GM12891 (cell line): Measurements from ENCODE around the gene GPRIN2.

Experiments used
- DNase-seq: peaks from one replicate; pipeline ENCODE4 v3.0.0; 2011; ENCODE audit warnings: low spot score; ENCODE audit not compliant: insufficient read length
- FAIRE-seq: peaks from 2 replicates; lab custom pipeline; 2011; peaks lifted over from hg19 to GRCh38; lab: Jason Lieb, UNC
- PAX5 ChIP-seq: IDR thresholded peaks from 2 replicates; pipeline ENCODE4 v1.6.1; 2011; ENCODE audit warnings: low read length, moderate library complexity, mild to moderate bottlenecking; ENCODE audit not compliant: insufficient read depth, severe bottlenecking
- POLR2A ChIP-seq: IDR thresholded peaks from 2 replicates; pipeline ENCODE4 v1.6.1; 2011; ENCODE audit warnings: low read depth, low read length, control low read depth
- POLR2AphosphoS5 ChIP-seq: IDR thresholded peaks from 2 replicates; pipeline ENCODE4 v1.6.1; 2011; ENCODE audit warnings: low read depth, low read length, control low read depth
- POU2F2 ChIP-seq: IDR thresholded peaks from 2 replicates; pipeline ENCODE4 v1.6.1; 2011; ENCODE audit warnings: low read depth, mild to moderate bottlenecking, control low read depth, low read length, moderate library complexity
- SPI1 ChIP-seq: IDR thresholded peaks from 2 replicates; pipeline ENCODE4 v1.6.1; 2011; ENCODE audit warnings: low read depth, low read length, control low read depth
- TAF1 ChIP-seq: IDR thresholded peaks from 2 replicates; pipeline ENCODE4 v1.6.1; 2011; ENCODE audit warnings: low read depth, low read length, control low read depth

Gene GPRIN2

DNA sequence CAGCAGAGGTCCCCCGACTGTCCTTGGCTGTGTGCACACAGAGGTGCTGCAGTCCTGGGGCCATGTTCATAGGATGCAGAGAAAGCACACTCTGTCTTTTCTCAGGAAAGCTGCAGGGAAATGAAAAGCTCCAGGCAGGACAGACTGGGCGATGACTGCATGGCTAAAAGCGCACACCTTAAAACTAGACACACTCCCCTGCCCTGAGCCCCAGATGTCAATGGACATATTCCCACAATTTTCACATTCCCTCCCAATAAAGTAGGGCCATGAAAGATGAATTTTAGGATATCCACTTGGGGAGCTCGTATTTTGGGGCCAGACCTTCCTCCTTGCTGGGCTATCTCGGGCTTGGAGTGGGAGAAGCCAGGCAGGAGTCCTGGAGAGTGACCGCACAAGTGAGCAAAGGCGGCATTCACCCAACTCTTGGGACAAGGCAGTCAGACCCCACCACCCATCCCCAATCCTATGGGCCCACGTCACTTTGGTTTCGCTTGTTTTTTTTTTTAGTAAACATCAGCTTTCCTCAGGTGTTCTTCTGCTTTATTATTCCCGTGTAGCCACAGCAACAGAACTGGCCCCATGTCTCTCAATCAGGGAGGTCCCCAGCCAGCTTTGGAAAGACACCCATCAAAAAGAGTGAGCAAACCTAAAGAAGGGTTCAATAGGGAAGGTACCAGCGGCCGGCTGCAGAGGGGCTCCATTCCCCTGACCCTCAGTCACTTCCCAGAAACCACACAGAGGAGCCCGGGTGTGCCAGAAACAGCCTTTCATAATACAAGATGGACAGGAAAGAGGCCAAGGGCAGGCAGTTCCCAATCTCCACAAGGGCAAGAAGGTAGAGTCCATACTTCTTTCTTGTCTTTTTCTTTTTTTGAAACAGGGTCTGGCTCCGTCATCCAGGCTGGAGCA, 12.7 kb downstream of the GPRIN2 start:
- TF ChIP-seq POLR2AphosphoS5 (no peak), SPI1 (no peak), POU2F2 (no peak), TAF1 (no peak), PAX5 (no peak), POLR2A (no peak)
- DNase-seq (no peak), FAIRE-seq (no peak)

DNA sequence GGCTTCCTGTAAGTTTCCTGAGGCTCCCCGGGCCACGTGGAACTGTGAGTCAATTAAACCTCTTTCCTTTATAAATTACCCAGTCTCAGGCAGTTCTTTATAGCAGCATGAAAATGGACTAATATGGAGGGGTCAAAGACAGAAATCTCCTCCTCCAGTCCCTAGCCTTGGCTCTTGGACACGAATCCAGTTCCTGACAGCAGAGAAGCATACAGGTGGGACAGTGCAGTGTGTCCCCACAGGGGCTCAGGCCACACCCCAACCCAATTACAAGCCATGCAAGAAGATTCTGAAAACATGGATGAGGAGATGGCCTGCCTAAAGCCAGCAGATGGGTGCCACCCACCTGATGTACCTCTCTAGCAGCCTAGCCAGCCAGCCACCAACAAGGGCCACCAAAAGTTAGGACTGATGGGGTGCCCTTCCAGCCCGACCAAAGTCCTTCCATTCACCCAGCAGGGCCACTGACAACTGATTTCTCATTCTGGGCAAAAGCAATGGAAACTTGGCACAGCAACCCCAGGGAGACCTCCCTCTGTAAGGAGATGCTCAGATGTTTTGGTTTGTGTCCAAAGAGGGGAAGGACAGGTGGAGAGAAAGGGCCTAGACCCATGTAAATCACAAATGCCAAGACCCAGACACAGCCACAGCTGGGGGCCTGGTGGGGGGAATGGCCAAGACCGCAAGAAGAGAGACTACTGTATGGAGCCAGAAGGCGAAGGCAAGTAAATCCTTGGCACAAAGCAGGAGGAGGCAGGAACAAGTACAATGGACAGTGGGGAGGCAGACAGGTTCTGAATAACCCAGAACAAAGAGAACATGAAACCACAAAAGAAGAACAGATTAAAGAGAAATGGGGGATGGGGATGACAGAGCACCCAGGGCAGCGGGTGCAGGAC, 13.6 kb downstream of the GPRIN2 start:
- TF ChIP-seq PAX5 (no peak), POU2F2 (no peak), POLR2A (no peak), POLR2AphosphoS5 (no peak), TAF1 (no peak), SPI1 (no peak)
- no peak for DNase-seq
- FAIRE-seq: no peak

DNA sequence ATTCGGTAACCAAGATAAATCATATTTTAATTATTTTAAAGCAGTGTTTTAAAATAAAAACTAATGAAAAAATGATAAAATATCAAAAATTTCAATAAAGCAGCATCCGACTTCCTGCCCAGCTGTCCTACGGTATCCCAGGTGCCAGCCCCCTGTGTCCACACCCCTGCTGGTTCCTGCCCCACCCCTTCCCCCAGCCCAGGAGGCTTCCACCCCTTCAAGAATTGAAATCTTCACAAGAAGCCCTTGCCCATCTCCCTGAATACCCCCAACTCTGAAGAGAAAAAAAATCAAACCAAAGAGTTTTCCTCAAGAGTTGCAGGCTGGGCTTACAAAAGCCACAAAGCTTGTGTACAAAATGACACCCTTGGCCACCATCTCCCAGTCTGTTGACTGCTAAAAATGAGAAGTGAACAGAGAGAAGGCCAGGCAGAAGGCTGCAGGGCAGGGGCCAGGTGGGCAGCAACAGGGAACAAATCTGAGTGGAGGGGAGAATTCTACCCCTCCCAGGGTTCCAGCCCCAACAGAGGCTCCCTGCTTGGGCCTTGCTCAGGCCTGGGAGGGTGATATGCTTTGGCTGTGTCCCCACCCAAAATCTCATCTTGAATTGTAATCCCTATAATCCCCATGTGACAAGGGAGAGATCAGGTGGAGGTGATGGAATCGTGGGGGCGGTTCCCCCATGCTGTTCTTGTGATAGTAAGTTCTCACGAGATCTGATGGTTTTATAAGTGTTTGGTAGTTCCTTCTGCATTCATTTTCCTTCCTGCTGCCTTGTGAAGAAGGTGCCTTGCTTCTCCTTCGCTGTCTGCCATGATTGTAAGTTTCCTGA, 14.5 kb downstream of the GPRIN2 start:
- TF ChIP-seq PAX5: no peak
- no peak for TF ChIP-seq POLR2AphosphoS5
- TF ChIP-seq POLR2A: no peak
- TF ChIP-seq POU2F2: no peak
- TF ChIP-seq TAF1: no peak
- no peak for TF ChIP-seq SPI1
- no peak for FAIRE-seq

DNA sequence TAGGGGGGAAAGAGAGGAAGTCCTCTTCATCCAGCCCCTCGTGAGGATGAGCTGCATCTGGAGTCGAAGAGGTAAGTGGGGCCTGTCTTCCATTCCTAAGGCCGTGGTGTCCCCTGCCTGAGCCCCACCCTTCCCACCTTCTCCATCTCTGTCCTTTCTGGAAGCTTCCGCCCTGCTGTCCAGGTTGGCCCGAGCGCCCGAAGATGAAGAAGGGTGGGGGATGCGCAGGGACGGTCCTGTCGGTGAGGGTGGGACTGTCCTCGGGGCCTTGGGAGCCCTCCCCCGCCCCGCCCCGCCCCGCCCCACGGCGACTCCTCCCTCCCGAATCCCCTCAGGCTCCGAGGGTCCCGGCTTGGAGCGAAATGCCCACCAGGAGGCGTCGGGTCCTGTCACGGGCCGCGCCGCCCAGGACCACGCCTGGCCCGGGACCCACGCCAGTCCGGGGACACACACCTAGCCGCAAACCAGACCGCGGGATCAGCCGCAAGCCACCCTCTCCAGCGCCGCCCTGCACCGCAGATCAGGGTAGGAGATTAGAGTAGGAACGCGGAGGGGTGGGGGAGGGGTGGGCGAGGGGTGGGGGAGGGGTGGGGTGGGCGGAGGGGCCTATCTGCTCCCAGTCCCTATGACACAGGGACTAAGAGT, 15.3 kb downstream of the GPRIN2 start:
- TF ChIP-seq POLR2AphosphoS5: no peak
- TF ChIP-seq SPI1: no peak
- TF ChIP-seq POLR2A: no peak
- TF ChIP-seq PAX5: no peak
- no peak for TF ChIP-seq POU2F2
- no peak for TF ChIP-seq TAF1
- FAIRE-seq (no peak), DNase-seq (no peak)

More for the DNA sequence above, 14.5 kb downstream of the GPRIN2 start:
- no peak for DNase-seq

DNA sequence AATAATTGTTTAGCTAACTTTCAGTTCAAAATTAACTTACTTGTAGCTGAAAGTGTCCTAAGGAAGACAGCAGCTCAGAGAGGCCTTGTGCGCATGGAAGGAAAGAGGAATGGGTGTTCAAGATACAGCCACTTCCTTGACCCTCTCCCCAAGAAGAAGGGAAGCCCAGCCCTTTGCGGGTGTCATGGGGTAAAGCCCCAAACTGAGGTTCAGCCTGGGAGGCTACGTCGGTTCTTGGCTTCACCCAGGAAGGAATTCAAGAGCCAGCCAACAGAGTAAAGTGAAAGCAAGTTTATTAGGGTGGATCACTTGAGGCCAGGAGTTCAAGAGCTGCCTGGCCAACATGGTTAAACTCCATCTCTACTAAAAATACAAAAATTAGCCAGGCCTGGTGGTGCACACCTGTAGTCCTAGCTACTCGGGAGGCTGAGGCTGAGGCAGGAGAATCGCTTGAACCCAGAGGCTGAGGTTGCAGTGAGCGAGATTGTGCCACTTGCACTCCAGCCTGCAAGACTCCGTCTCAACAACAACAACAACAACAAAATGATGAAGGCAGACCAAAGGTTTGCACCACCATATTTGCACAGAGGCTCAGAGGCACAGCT, 15.9 kb downstream of the GPRIN2 start:
- FAIRE-seq (no peak), DNase-seq (no peak)
- TF ChIP-seq SPI1 (no peak), POLR2A (no peak), TAF1 (no peak), POU2F2 (no peak), PAX5 (no peak), POLR2AphosphoS5 (no peak)

DNA sequence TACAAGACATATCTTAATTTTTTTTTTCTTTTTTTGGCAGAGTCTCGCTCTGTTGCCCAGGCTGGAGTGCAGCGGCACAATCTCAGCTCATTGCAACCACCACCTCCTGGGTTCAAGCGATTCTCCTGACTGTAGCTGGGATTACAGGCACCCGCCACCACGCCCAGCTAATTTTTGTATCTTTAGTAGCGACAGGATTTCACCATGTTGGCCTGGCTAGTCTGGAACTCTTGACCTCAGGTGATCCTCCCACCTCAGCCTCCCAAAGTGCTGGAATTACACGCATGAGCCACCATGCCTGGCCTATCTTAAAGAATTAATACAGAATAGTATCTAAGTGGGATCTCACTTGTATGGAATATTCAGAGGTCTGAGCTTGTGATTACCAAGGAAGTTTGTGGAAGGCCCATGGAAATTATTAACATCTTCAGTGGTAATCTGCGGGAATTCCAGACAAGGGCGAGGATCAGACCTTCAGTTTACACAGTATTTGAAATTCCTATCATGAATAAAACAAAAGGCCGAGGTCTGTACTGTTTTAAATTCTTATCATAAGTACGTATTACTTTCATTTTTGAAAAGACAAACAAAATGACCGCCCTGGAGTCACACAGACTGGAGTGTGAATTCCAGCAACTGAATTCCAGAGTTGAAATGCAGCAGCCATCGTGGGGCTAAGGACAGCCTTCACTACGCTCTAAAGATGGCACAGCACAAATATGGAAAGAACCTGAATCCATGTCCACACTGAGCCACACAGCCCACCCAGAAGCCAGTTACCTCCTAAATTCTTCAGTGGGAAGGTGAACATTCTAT, 16.7 kb downstream of the GPRIN2 start:
- TF ChIP-seq SPI1 (no peak), PAX5 (no peak), TAF1 (no peak), POU2F2 (no peak), POLR2AphosphoS5 (no peak), POLR2A (no peak)
- FAIRE-seq (no peak), DNase-seq (no peak)

DNA sequence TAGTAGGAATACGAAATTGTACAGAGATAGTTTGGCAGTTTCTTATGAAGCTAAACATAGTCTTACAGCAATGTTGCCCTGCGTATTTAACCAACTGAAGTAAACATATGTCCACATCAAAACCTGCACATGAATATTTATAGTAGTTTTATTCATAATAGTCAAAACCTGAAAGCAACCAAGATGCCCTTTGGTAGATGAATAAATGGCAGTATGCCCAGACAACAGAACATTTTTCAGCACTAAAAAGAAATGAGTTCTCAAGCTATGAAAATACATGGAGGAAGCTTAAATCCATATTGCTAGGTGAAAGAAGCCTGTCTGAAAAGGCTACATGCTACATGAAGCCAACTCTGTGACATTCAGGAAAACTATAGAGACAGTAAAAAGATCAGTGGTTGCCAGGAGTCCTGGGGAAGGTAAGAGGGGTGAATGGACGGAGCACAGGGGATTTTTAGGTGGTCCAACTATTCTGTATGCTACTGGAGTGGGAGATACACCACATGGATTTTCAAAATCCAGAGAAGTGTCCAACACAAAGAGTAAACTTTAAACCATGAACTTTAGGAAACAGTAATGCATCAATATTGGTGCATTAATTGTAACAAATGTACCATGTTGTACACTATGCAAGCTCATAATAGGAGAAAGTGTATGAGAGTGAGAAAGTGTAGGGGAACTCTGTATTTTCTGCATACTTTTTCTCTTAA, 17.6 kb downstream of the GPRIN2 start:
- TF ChIP-seq PAX5: no peak
- no peak for TF ChIP-seq POU2F2
- TF ChIP-seq TAF1: no peak
- TF ChIP-seq POLR2AphosphoS5: no peak
- DNase-seq: no peak
- no peak for FAIRE-seq

DNA sequence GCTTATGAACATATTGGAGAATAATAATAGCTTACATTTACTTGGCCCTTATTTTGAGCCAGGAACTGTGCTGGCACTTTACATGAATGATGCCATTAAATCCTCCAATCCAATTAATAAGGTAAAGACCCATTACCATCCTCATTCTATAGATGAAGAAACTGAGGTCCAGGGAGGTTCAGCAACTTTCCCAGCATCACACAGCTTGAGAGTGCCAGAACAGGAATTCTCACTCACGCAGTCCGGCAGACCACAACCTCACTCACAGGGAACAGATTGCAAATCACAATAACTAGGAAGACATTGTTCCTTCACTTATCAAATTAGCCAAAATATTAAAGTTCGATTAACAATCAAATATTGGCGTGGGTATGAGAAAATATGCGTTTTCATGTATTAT, 18.3 kb downstream of the GPRIN2 start:
- no peak for TF ChIP-seq TAF1
- TF ChIP-seq POU2F2: no peak
- no peak for TF ChIP-seq POLR2A
- TF ChIP-seq SPI1: no peak
- no peak for TF ChIP-seq PAX5
- no peak for TF ChIP-seq POLR2AphosphoS5
- FAIRE-seq: no peak
- no peak for DNase-seq
